ENCODE measurements around the gene TNRC18.
"Not testable (repeated sequence)": the region's sequence is repeated elsewhere in the genome, so short reads cannot be mapped to it uniquely, and the experiment has no call there.

The TNRC18 gene

DNA sequence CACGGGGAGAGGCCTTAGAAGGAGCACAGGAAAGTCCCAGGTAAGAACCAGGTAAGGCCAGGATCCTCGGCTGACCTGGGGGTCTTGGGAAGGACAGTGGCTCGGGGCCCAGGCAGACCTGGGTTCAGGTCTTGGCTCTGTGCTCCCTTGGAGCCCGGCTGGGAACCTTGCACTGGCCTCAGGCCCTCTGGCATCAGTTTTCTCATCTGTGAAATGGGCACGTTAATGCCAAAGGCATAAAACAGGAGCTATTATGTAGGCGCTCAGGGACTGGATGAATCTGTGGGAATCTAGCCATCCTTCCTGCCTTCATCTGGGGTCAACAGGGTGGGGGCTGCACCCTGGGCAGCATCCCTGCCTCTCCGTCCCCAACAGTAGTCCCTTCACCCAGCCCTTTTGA lies 149.2 kb downstream of the TNRC18 start:
- no peak overlapping the region for H3K4me3 ChIP-seq (ENCODE audit: low read depth, low read length, poor library complexity, severe bottlenecking)
- H3K36me3 ChIP-seq (ENCODE audit: insufficient read depth, low read length), result no peaks in the 10 kb centered on the region
- no peaks in the 10 kb centered on the region for H3F3A ChIP-seq (ENCODE audit: insufficient read depth, low read length)
- no peaks in the 10 kb centered on the region for H3K79me2 ChIP-seq (ENCODE audit: insufficient read depth, low read length)
- H4K20me1 ChIP-seq (ENCODE audit: insufficient read depth, low read length), result no peaks in the 10 kb centered on the region
- no peak overlapping the region for H3K27ac ChIP-seq (ENCODE audit: low read depth, low read length, poor library complexity, severe bottlenecking)
- peaks cover 7% of the 10 kb centered on the region; the same call in 1 of the 2 replicates for H3K27me3 ChIP-seq (ENCODE audit: insufficient read depth, low read length)
- no peaks in the 10 kb centered on the region for H3K9me3 ChIP-seq (ENCODE audit: low read length)
- no peak overlapping the region for H3K4me2 ChIP-seq (ENCODE audit: low read length)
- H2AFZ ChIP-seq (ENCODE audit: low read length), result no peak overlapping the region
- no peak overlapping the region for H3K9ac ChIP-seq (ENCODE audit: low read length)
- H3K4me1 ChIP-seq (ENCODE audit: insufficient read depth, low read length, severe bottlenecking), result no peaks in the 10 kb centered on the region
- H3K9me2 ChIP-seq (ENCODE audit: low read depth, low read length), result no peaks in the 10 kb centered on the region
- TF ChIP-seq EZH2 (IDR thresholded peaks at IDR 0.05; ENCODE audit: borderline replicate concordance, low read length), result no peak
- TF ChIP-seq, protein P1, sequence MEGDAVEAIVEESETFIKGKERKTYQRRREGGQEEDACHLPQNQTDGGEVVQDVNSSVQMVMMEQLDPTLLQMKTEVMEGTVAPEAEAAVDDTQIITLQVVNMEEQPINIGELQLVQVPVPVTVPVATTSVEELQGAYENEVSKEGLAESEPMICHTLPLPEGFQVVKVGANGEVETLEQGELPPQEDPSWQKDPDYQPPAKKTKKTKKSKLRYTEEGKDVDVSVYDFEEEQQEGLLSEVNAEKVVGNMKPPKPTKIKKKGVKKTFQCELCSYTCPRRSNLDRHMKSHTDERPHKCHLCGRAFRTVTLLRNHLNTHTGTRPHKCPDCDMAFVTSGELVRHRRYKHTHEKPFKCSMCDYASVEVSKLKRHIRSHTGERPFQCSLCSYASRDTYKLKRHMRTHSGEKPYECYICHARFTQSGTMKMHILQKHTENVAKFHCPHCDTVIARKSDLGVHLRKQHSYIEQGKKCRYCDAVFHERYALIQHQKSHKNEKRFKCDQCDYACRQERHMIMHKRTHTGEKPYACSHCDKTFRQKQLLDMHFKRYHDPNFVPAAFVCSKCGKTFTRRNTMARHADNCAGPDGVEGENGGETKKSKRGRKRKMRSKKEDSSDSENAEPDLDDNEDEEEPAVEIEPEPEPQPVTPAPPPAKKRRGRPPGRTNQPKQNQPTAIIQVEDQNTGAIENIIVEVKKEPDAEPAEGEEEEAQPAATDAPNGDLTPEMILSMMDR (IDR thresholded peaks at IDR 0.05; ENCODE audit: low read length), result no peak

DNA sequence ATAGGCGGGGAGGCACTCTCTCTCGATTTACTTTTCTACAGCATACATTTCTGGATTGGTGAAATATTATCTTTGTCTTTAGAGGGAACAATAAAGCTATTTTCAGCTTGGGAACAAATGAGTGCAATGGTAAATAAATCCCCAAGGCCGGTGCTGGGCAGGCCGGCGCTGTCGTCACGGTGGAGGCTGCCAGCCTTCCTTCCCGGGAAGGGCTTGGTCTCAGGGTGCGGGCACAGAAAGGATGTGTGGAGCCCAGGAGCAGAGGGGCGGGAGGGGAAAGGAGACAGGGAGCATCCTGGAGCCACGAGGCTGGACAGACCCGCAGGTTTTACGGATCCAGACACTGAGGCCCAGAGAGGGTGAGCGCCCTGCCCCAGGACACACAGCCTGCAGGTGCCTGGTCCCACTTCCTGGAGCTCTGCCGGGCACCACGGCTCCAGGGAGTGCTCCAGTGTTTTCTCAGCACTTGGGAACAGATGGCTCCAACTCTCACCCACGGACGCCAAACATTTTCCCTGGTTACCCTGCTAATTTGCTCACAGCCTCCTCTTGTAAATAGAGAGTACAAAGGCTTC lies 149.7 kb downstream of the TNRC18 start:
- not testable (repeated sequence) for H3K9ac ChIP-seq (ENCODE audit: low read length); H2AFZ ChIP-seq (ENCODE audit: low read length); H3K4me2 ChIP-seq (ENCODE audit: low read length); H4K20me1 ChIP-seq (ENCODE audit: insufficient read depth, low read length); H3K9me2 ChIP-seq (ENCODE audit: low read depth, low read length); H3F3A ChIP-seq (ENCODE audit: insufficient read depth, low read length); H3K9me3 ChIP-seq (ENCODE audit: low read length); H3K79me2 ChIP-seq (ENCODE audit: insufficient read depth, low read length); H3K4me1 ChIP-seq (ENCODE audit: insufficient read depth, low read length, severe bottlenecking); H3K4me3 ChIP-seq (ENCODE audit: low read depth, low read length, poor library complexity, severe bottlenecking); H3K36me3 ChIP-seq (ENCODE audit: insufficient read depth, low read length); H3K27me3 ChIP-seq (ENCODE audit: insufficient read depth, low read length); H3K27ac ChIP-seq (ENCODE audit: low read depth, low read length, poor library complexity, severe bottlenecking)

DNA sequence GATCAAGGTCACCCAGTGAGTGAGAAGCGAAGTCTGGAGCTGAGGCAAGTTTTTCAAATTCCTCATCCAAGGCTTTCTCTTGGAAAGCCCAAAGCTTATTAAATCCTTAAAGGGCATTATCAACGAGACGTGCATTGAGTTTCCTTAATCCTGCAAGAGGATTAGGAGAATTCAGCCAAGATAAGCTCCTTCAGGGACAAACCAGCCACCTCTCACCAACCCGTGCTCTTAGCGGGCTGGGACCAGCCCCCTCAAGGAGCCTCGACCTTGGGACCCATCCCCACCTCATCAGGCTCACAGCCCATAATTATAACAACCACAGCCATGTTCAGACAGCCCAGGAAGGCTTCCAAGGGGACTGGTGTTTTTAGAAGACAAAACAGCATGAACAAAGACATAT lies 152.8 kb downstream of the TNRC18 start:
- H3K27ac ChIP-seq (ENCODE audit: low read depth, low read length, poor library complexity, severe bottlenecking), result no peak overlapping the region
- no peaks in the 10 kb centered on the region for H3K4me1 ChIP-seq (ENCODE audit: insufficient read depth, low read length, severe bottlenecking)
- no peak overlapping the region for H3K4me3 ChIP-seq (ENCODE audit: low read depth, low read length, poor library complexity, severe bottlenecking)
- no peaks in the 10 kb centered on the region for H4K20me1 ChIP-seq (ENCODE audit: insufficient read depth, low read length)
- H3K9ac ChIP-seq (ENCODE audit: low read length), result no peak overlapping the region
- no peaks in the 10 kb centered on the region for H3K9me3 ChIP-seq (ENCODE audit: low read length)
- no peaks in the 10 kb centered on the region for H3F3A ChIP-seq (ENCODE audit: insufficient read depth, low read length)
- no peaks in the 10 kb centered on the region for H3K79me2 ChIP-seq (ENCODE audit: insufficient read depth, low read length)
- no peak overlapping the region for H2AFZ ChIP-seq (ENCODE audit: low read length)
- TF ChIP-seq EZH2 (IDR thresholded peaks at IDR 0.05; ENCODE audit: borderline replicate concordance, low read length), result no peak
- TF ChIP-seq, protein P1 (IDR thresholded peaks at IDR 0.05; ENCODE audit: low read length), result no peak
- H3K4me2 ChIP-seq (ENCODE audit: low read length), result no peak overlapping the region
- H3K27me3 ChIP-seq (ENCODE audit: insufficient read depth, low read length), result no peaks in the 10 kb centered on the region
- H3K36me3 ChIP-seq (ENCODE audit: insufficient read depth, low read length), result no peaks in the 10 kb centered on the region
- no peaks in the 10 kb centered on the region for H3K9me2 ChIP-seq (ENCODE audit: low read depth, low read length)

DNA sequence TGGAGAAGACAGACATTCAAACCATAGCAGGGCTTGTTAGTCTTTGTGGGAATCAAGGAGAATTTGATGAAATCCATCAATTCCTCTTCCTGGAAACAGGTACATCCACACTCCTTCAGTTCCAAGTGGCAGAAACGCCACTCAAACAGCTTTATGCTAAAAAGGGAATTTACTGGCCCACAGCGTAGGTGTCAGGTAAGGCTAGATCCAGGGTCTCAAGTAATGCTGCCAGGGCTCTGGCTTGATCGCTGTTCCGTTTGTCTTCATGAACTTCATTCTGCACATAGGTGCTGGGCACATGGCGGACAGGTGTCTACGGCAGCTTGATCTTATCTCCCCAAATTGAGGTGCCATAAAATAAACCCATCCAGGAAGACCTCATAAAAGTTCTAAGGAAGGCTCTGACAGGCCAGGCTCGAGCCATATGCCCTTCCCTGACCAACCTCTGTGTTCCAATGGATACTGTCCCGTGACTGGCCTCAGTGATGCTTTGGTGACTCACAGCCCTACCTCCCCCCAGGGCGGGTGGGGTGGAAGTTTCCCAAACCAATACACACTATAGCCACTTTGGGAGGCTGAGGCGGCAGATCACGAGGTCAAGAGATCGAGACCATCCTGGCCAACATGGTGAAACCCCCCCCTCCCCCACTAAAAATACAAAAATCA lies 153.5 kb downstream of the TNRC18 start:
- not testable (repeated sequence) for H4K20me1 ChIP-seq (ENCODE audit: insufficient read depth, low read length); H3K27ac ChIP-seq (ENCODE audit: low read depth, low read length, poor library complexity, severe bottlenecking); H2AFZ ChIP-seq (ENCODE audit: low read length); H3K9ac ChIP-seq (ENCODE audit: low read length); H3K4me3 ChIP-seq (ENCODE audit: low read depth, low read length, poor library complexity, severe bottlenecking); H3K36me3 ChIP-seq (ENCODE audit: insufficient read depth, low read length); H3K9me2 ChIP-seq (ENCODE audit: low read depth, low read length); H3K4me2 ChIP-seq (ENCODE audit: low read length); H3K79me2 ChIP-seq (ENCODE audit: insufficient read depth, low read length); H3F3A ChIP-seq (ENCODE audit: insufficient read depth, low read length); H3K27me3 ChIP-seq (ENCODE audit: insufficient read depth, low read length); H3K9me3 ChIP-seq (ENCODE audit: low read length); H3K4me1 ChIP-seq (ENCODE audit: insufficient read depth, low read length, severe bottlenecking)

DNA sequence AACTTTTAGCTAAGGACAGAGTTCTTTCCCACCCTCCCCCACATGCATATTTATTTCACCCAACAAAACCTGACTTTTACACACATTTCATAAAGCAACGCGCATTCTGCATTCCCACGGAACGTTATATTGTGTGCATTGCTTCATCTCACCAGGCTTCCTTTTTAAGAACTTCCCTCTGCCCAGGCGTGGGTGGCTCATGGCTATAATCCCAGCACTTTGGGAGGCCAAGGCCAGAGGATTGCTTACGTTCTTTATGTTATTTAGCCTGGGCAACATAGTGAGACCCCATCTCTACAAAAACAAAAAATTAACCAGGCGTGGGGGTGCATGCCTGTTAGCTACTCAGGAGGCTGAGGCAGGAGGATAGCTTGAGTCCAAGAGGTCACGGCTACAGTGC lies 155.8 kb downstream of the TNRC18 start:
- H3K27ac ChIP-seq (ENCODE audit: low read depth, low read length, poor library complexity, severe bottlenecking); H3F3A ChIP-seq (ENCODE audit: insufficient read depth, low read length); H3K9me2 ChIP-seq (ENCODE audit: low read depth, low read length); H3K36me3 ChIP-seq (ENCODE audit: insufficient read depth, low read length); H3K4me2 ChIP-seq (ENCODE audit: low read length); H2AFZ ChIP-seq (ENCODE audit: low read length); H3K9ac ChIP-seq (ENCODE audit: low read length); H3K27me3 ChIP-seq (ENCODE audit: insufficient read depth, low read length); H4K20me1 ChIP-seq (ENCODE audit: insufficient read depth, low read length); H3K9me3 ChIP-seq (ENCODE audit: low read length); H3K4me1 ChIP-seq (ENCODE audit: insufficient read depth, low read length, severe bottlenecking); H3K79me2 ChIP-seq (ENCODE audit: insufficient read depth, low read length); H3K4me3 ChIP-seq (ENCODE audit: low read depth, low read length, poor library complexity, severe bottlenecking): not testable (repeated sequence)
